SK-N-SH treated with all-trans-retinoic acid at 6 μM for 48 hours (cell line): ENCODE data around the gene TMEM131L.
"Not testable (repeated sequence)": the region's sequence is repeated elsewhere in the genome, so short reads cannot be mapped to it uniquely, and the experiment has no call there.

ENCODE experiments used
- ATAC-seq: fragments of 200-7000 bp; cut with Tn5 transposase; 3 replicates; pipeline ENCODE4 v1.9.1; 2020; ENCODE audit warnings: mild to moderate bottlenecking, moderate library complexity
- ARNTL ChIP-seq: fragments of 450-650 bp; formaldehyde crosslinking; IDR thresholded peaks from 2 replicates; pipeline ENCODE4 v1.5.0; 2020; ENCODE audit warnings: low read depth, mild to moderate bottlenecking, moderate library complexity, borderline replicate concordance
- BACH2 ChIP-seq: fragments of 250-450 bp; sonication (Bioruptor Pico); IDR thresholded peaks from 2 replicates; pipeline ENCODE4 v1.9.0; 2021; ENCODE audit warnings: mild to moderate bottlenecking, borderline replicate concordance
- ISL1 ChIP-seq: fragments of 250-450 bp; sonication (Bioruptor Pico); IDR thresholded peaks from 2 replicates; pipeline ENCODE4 v2.1.2; 2022; ENCODE audit warnings: mild to moderate bottlenecking, moderate library complexity
- OSR1 ChIP-seq: fragments of 250-450 bp; sonication (Bioruptor Pico); IDR thresholded peaks from 2 replicates; pipeline ENCODE4 v1.8.0; 2022; ENCODE audit warnings: moderate library complexity, mild to moderate bottlenecking, inconsistent platforms
- PPARA ChIP-seq: fragments of 250-450 bp; sonication (Bioruptor Pico); IDR thresholded peaks from 2 replicates; pipeline ENCODE4 v1.5.0; 2020; ENCODE audit warnings: mild to moderate bottlenecking, borderline replicate concordance
- SNAI2 ChIP-seq: fragments of 250-450 bp; sonication (Bioruptor Pico); IDR thresholded peaks from 2 replicates; pipeline ENCODE4 v1.5.0; 2020; ENCODE audit warnings: mild to moderate bottlenecking, moderate library complexity
- TCF4 ChIP-seq: fragments of 250-450 bp; sonication (Bioruptor Pico); IDR thresholded peaks from 2 replicates; pipeline ENCODE4 v1.8.0; 2021; ENCODE audit warnings: mild to moderate bottlenecking, moderate library complexity, borderline replicate concordance
- TOX ChIP-seq: fragments of 250-450 bp; sonication (Bioruptor Pico); IDR thresholded peaks from 2 replicates; pipeline ENCODE4 v1.8.0; 2021; ENCODE audit warnings: mild to moderate bottlenecking, moderate library complexity, borderline replicate concordance
- ZC3H10 ChIP-seq: fragments of 250-450 bp; sonication (Bioruptor Pico); IDR thresholded peaks from 2 replicates; pipeline ENCODE4 v1.5.1; 2021; ENCODE audit warnings: mild to moderate bottlenecking, moderate library complexity
- ZFP3 ChIP-seq: fragments of 250-450 bp; sonication (Bioruptor Pico); IDR thresholded peaks from 2 replicates; pipeline ENCODE4 v1.5.0; 2020; ENCODE audit warnings: mild to moderate bottlenecking, moderate library complexity
- ZFP30 ChIP-seq: fragments of 450-650 bp; formaldehyde crosslinking; IDR thresholded peaks from 2 replicates; pipeline ENCODE4 v1.5.0; 2022; ENCODE audit warnings: mild to moderate bottlenecking, moderate library complexity
- ZNF8 ChIP-seq: fragments of 450-650 bp; formaldehyde crosslinking; IDR thresholded peaks from 2 replicates; pipeline ENCODE4 v1.5.0; 2020; ENCODE audit warnings: mild to moderate bottlenecking, moderate library complexity
- TF ChIP-seq, protein P1 (sequence below): fragments of 250-450 bp; sonication (Bioruptor Pico); IDR thresholded peaks from 2 replicates; pipeline ENCODE4 v1.5.1; 2020; ENCODE audit warnings: low read depth, mild to moderate bottlenecking, moderate library complexity
- TF ChIP-seq, protein P2 (sequence below): fragments of 250-450 bp; sonication (Bioruptor Pico); IDR thresholded peaks from 2 replicates; pipeline ENCODE4 v1.5.0; 2020; ENCODE audit warnings: mild to moderate bottlenecking, moderate library complexity
- TF ChIP-seq, protein P3 (sequence below): fragments of 250-450 bp; sonication (Bioruptor Pico); IDR thresholded peaks from 2 replicates; pipeline ENCODE4 v1.8.0; 2020; ENCODE audit warnings: mild to moderate bottlenecking, moderate library complexity, borderline replicate concordance
- TF ChIP-seq, protein P4 (sequence below): fragments of 250-450 bp; sonication (Bioruptor Pico); IDR thresholded peaks from 2 replicates; pipeline ENCODE4 v1.8.0; 2021; ENCODE audit warnings: low read depth, mild to moderate bottlenecking, moderate library complexity, borderline replicate concordance

Gene TMEM131L, protein sequence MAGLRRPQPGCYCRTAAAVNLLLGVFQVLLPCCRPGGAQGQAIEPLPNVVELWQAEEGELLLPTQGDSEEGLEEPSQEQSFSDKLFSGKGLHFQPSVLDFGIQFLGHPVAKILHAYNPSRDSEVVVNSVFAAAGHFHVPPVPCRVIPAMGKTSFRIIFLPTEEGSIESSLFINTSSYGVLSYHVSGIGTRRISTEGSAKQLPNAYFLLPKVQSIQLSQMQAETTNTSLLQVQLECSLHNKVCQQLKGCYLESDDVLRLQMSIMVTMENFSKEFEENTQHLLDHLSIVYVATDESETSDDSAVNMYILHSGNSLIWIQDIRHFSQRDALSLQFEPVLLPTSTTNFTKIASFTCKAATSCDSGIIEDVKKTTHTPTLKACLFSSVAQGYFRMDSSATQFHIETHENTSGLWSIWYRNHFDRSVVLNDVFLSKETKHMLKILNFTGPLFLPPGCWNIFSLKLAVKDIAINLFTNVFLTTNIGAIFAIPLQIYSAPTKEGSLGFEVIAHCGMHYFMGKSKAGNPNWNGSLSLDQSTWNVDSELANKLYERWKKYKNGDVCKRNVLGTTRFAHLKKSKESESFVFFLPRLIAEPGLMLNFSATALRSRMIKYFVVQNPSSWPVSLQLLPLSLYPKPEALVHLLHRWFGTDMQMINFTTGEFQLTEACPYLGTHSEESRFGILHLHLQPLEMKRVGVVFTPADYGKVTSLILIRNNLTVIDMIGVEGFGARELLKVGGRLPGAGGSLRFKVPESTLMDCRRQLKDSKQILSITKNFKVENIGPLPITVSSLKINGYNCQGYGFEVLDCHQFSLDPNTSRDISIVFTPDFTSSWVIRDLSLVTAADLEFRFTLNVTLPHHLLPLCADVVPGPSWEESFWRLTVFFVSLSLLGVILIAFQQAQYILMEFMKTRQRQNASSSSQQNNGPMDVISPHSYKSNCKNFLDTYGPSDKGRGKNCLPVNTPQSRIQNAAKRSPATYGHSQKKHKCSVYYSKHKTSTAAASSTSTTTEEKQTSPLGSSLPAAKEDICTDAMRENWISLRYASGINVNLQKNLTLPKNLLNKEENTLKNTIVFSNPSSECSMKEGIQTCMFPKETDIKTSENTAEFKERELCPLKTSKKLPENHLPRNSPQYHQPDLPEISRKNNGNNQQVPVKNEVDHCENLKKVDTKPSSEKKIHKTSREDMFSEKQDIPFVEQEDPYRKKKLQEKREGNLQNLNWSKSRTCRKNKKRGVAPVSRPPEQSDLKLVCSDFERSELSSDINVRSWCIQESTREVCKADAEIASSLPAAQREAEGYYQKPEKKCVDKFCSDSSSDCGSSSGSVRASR (N-terminal part only)

GRCh38 chr4:153466081-153466948 is at the start of gene TMEM131L:
Gene TMEM131L, plus strand, starts transcription at chr4:153466360. Its CDS starts 38 bp downstream, at chr4:153466398.
- TF ChIP-seq SNAI2 = no peak
- no peak for TF ChIP-seq ZNF8 (CRISPR knock-in tag)
- TF ChIP-seq TOX (CRISPR knock-in tag) = no peak
- TF ChIP-seq ZC3H10 (CRISPR knock-in tag) = no peak
- no peak for TF ChIP-seq ARNTL (CRISPR knock-in tag)
- no peak for TF ChIP-seq PPARA (CRISPR knock-in tag)
- TF ChIP-seq, protein P1, sequence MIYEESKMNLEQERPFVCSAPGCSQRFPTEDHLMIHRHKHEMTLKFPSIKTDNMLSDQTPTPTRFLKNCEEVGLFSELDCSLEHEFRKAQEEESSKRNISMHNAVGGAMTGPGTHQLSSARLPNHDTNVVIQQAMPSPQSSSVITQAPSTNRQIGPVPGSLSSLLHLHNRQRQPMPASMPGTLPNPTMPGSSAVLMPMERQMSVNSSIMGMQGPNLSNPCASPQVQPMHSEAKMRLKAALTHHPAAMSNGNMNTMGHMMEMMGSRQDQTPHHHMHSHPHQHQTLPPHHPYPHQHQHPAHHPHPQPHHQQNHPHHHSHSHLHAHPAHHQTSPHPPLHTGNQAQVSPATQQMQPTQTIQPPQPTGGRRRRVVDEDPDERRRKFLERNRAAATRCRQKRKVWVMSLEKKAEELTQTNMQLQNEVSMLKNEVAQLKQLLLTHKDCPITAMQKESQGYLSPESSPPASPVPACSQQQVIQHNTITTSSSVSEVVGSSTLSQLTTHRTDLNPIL = no peak
- TF ChIP-seq OSR1 = no peak
- no peak for TF ChIP-seq ZFP30 (CRISPR knock-in tag)

GRCh38 chr4:153416456-153416855 is 49.7 kb upstream of the TMEM131L start:
- ATAC-seq = not testable (repeated sequence)

More at GRCh38 chr4:153466081-153466948, at the start of gene TMEM131L:
- peak; percentile 83 for ATAC-seq

GRCh38 chr4:153418121-153418520 is 48.0 kb upstream of the TMEM131L start:
- ATAC-seq = no peak
- no peak for TF ChIP-seq ISL1
- no peak for TF ChIP-seq TOX (CRISPR knock-in tag)
- no peak for TF ChIP-seq BACH2 (CRISPR knock-in tag)
- no peak for TF ChIP-seq ZC3H10 (CRISPR knock-in tag)
- no peak for TF ChIP-seq ZFP3
- TF ChIP-seq SNAI2 = no peak
- TF ChIP-seq, protein P2, sequence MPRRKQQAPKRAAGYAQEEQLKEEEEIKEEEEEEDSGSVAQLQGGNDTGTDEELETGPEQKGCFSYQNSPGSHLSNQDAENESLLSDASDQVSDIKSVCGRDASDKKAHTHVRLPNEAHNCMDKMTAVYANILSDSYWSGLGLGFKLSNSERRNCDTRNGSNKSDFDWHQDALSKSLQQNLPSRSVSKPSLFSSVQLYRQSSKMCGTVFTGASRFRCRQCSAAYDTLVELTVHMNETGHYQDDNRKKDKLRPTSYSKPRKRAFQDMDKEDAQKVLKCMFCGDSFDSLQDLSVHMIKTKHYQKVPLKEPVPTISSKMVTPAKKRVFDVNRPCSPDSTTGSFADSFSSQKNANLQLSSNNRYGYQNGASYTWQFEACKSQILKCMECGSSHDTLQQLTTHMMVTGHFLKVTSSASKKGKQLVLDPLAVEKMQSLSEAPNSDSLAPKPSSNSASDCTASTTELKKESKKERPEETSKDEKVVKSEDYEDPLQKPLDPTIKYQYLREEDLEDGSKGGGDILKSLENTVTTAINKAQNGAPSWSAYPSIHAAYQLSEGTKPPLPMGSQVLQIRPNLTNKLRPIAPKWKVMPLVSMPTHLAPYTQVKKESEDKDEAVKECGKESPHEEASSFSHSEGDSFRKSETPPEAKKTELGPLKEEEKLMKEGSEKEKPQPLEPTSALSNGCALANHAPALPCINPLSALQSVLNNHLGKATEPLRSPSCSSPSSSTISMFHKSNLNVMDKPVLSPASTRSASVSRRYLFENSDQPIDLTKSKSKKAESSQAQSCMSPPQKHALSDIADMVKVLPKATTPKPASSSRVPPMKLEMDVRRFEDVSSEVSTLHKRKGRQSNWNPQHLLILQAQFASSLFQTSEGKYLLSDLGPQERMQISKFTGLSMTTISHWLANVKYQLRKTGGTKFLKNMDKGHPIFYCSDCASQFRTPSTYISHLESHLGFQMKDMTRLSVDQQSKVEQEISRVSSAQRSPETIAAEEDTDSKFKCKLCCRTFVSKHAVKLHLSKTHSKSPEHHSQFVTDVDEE (CRISPR knock-in tag) = no peak
- TF ChIP-seq TCF4 = no peak
- no peak for TF ChIP-seq ZFP30 (CRISPR knock-in tag)
- TF ChIP-seq ZNF8 (CRISPR knock-in tag) = no peak
- TF ChIP-seq, protein P3, sequence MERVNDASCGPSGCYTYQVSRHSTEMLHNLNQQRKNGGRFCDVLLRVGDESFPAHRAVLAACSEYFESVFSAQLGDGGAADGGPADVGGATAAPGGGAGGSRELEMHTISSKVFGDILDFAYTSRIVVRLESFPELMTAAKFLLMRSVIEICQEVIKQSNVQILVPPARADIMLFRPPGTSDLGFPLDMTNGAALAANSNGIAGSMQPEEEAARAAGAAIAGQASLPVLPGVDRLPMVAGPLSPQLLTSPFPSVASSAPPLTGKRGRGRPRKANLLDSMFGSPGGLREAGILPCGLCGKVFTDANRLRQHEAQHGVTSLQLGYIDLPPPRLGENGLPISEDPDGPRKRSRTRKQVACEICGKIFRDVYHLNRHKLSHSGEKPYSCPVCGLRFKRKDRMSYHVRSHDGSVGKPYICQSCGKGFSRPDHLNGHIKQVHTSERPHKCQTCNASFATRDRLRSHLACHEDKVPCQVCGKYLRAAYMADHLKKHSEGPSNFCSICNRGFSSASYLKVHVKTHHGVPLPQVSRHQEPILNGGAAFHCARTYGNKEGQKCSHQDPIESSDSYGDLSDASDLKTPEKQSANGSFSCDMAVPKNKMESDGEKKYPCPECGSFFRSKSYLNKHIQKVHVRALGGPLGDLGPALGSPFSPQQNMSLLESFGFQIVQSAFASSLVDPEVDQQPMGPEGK (CRISPR knock-in tag) = no peak
- TF ChIP-seq, protein P1 = no peak
- TF ChIP-seq PPARA (CRISPR knock-in tag) = no peak
- TF ChIP-seq, protein P4, sequence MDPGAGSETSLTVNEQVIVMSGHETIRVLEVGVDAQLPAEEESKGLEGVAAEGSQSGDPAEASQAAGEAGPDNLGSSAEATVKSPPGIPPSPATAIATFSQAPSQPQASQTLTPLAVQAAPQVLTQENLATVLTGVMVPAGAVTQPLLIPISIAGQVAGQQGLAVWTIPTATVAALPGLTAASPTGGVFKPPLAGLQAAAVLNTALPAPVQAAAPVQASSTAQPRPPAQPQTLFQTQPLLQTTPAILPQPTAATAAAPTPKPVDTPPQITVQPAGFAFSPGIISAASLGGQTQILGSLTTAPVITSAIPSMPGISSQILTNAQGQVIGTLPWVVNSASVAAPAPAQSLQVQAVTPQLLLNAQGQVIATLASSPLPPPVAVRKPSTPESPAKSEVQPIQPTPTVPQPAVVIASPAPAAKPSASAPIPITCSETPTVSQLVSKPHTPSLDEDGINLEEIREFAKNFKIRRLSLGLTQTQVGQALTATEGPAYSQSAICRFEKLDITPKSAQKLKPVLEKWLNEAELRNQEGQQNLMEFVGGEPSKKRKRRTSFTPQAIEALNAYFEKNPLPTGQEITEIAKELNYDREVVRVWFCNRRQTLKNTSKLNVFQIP (CRISPR knock-in tag) = no peak
